Activated gamma-delta T cell treated with Interleukin-2 at 50 U/mL for 16 hours (primary cell): ENCODE data around the gene SORCS3.

Source experiments
- DNase-seq: peaks from one replicate; pipeline ENCODE4 v3.0.0-alpha.2; 2020

SORCS3 gene

GRCh38 chr10:105139363-105139896, 498.3 kb downstream of the SORCS3 start:
- no peak for DNase-seq

GRCh38 chr10:105140600-105140999, 499.5 kb downstream of the SORCS3 start:
- no peak for DNase-seq

- DNase-seq, result no peak
Measured at GRCh38 chr10:105145711-105146110, 504.6 kb downstream of the SORCS3 start.

GRCh38 chr10:105146436-105146835, 505.3 kb downstream of the SORCS3 start:
- DNase-seq, result no peak

- no peak for DNase-seq
Measured at GRCh38 chr10:105148456-105148855, 507.4 kb downstream of the SORCS3 start.

- no peak for DNase-seq
Measured at GRCh38 chr10:105148921-105149320, 507.8 kb downstream of the SORCS3 start.

- DNase-seq, result no peak
Measured at GRCh38 chr10:105149371-105149891, 508.3 kb downstream of the SORCS3 start.

GRCh38 chr10:105150259-105150880, 509.3 kb downstream of the SORCS3 start:
- no peak for DNase-seq

GRCh38 chr10:105154736-105155135, 513.6 kb downstream of the SORCS3 start:
- DNase-seq, result no peak

- DNase-seq, result no peak
Measured at GRCh38 chr10:105159268-105159667, 518.2 kb downstream of the SORCS3 start.

- no peak for DNase-seq
Measured at GRCh38 chr10:105161149-105161548, 520.1 kb downstream of the SORCS3 start.

GRCh38 chr10:105161767-105162166, 520.7 kb downstream of the SORCS3 start:
- no peak for DNase-seq

GRCh38 chr10:105170521-105170920, 529.4 kb downstream of the SORCS3 start:
- no peak for DNase-seq

- no peak for DNase-seq
Measured at GRCh38 chr10:105171945-105172344, 530.9 kb downstream of the SORCS3 start.

GRCh38 chr10:105181626-105182025, 540.5 kb downstream of the SORCS3 start:
- no peak for DNase-seq

GRCh38 chr10:105183536-105183935, 542.4 kb downstream of the SORCS3 start:
- no peak for DNase-seq

GRCh38 chr10:105185161-105185560, 544.1 kb downstream of the SORCS3 start:
- DNase-seq, result no peak

GRCh38 chr10:105187243-105187642, 546.2 kb downstream of the SORCS3 start:
- no peak for DNase-seq

- no peak for DNase-seq
Measured at GRCh38 chr10:105188737-105189462, 547.8 kb downstream of the SORCS3 start.

GRCh38 chr10:105189463-105189800, 548.3 kb downstream of the SORCS3 start:
- DNase-seq, result no peak

GRCh38 chr10:105192146-105192545, 551.1 kb downstream of the SORCS3 start:
- no peak for DNase-seq

GRCh38 chr10:105192861-105193260, 551.8 kb downstream of the SORCS3 start:
- DNase-seq, result no peak

- DNase-seq, result no peak
Measured at GRCh38 chr10:105195831-105196230, 554.7 kb downstream of the SORCS3 start.
